GM23248 (cell line): ENCODE data around the gene TMTC1. TPM values are rescaled to one million over a fixed set of nuclear protein-coding genes. Genes with fewer than 3 reads are reported as not detected.
A peak's percentile ranks its signal among the peaks of the same experiment; 100 is the strongest.

Experiments used
- DNase-seq: peaks from one replicate; pipeline ENCODE4 v3.0.0-alpha.2; 2015
- H2AFZ ChIP-seq: fragments of 200-600 bp; sonication (generic); 2 replicates; pipeline ENCODE4 v1.6.1; 2016; ENCODE audit warnings: antibody characterized with exemption
- H3F3A ChIP-seq: fragments of 200-600 bp; sonication (generic); 2 replicates; pipeline ENCODE4 v1.6.1; 2016; ENCODE audit warnings: mild to moderate bottlenecking, antibody characterized with exemption, mixed run types; ENCODE audit not compliant: insufficient read depth
- H3K27ac ChIP-seq: fragments of 200-600 bp; sonication (generic); 2 replicates; pipeline ENCODE4 v1.5.1; 2016; ENCODE audit warnings: mild to moderate bottlenecking
- H3K27me3 ChIP-seq: fragments of 200-600 bp; sonication (generic); replicated peaks from 2 replicates; pipeline ENCODE4 v1.6.1; 2016; ENCODE audit warnings: mild to moderate bottlenecking; ENCODE audit not compliant: insufficient read depth
- H3K36me3 ChIP-seq: fragments of 200-600 bp; sonication (generic); 2 replicates; pipeline ENCODE4 v1.6.1; 2016; ENCODE audit warnings: low read depth, mild to moderate bottlenecking
- H3K4me1 ChIP-seq: fragments of 200-600 bp; sonication (generic); 2 replicates; pipeline ENCODE4 v1.6.1; 2016; ENCODE audit warnings: mild to moderate bottlenecking; ENCODE audit not compliant: insufficient read depth
- H3K4me2 ChIP-seq: fragments of 200-600 bp; sonication (generic); one replicate; pipeline ENCODE4 v1.6.1; 2016; ENCODE audit warnings: mild to moderate bottlenecking; ENCODE audit not compliant: unreplicated experiment
- H3K4me3 ChIP-seq: fragments of 200-600 bp; sonication (generic); 2 replicates; pipeline ENCODE4 v1.5.1; 2016; ENCODE audit warnings: mild to moderate bottlenecking
- H3K79me2 ChIP-seq: fragments of 200-600 bp; sonication (generic); 2 replicates; pipeline ENCODE4 v1.6.1; 2016; ENCODE audit warnings: mild to moderate bottlenecking; ENCODE audit not compliant: insufficient read depth
- H3K9ac ChIP-seq: fragments of 200-600 bp; sonication (generic); 2 replicates; pipeline ENCODE4 v1.6.1; 2016; ENCODE audit warnings: mild to moderate bottlenecking
- H3K9me2 ChIP-seq: fragments of 200-600 bp; sonication (generic); 2 replicates; pipeline ENCODE4 v1.6.1; 2016; ENCODE audit warnings: mixed run types, mild to moderate bottlenecking, moderate library complexity; ENCODE audit not compliant: insufficient read depth
- H3K9me3 ChIP-seq: fragments of 200-600 bp; sonication (generic); one replicate; pipeline ENCODE4 v1.6.1; 2017; ENCODE audit warnings: low read depth
- H4K20me1 ChIP-seq: fragments of 200-600 bp; sonication (generic); 2 replicates; pipeline ENCODE4 v1.6.0; 2016; ENCODE audit not compliant: insufficient read depth
- EZH2 ChIP-seq: fragments of 200-600 bp; sonication (generic); IDR thresholded peaks from 2 replicates; pipeline ENCODE4 v1.6.1; 2018; ENCODE audit warnings: antibody characterized with exemption, mild to moderate bottlenecking; ENCODE audit not compliant: insufficient read depth, poor library complexity, severe bottlenecking
- EZH2phosphoT487 ChIP-seq: fragments of 200-600 bp; sonication (generic); IDR thresholded peaks from 2 replicates; pipeline ENCODE4 v1.6.1; 2018; ENCODE audit warnings: antibody characterized with exemption, moderate library complexity, mild to moderate bottlenecking, low read depth; ENCODE audit not compliant: insufficient read depth
- WGBS, 2 experiments: methylation state at CpG; one replicate each; pipeline ENCODE4 v1.1.6; 2015 to 2017; ENCODE audit warnings: low lambda C conversion rate in 2 of 2, low coverage in 1 of 2; ENCODE audit errors: missing lambda C conversion rate in 2 of 2; 5-methylcytosine and 5-hydroxymethylcytosine counted together
- in situ Hi-C: fragments of 300-500 bp; cut with MboI; formaldehyde crosslinking; loops from 2 replicates; pipeline ENCODE4 v1.15.0; 2020
- polyA plus RNA-seq: library from polyadenylated mRNA; unstranded; fragments of >200 nt; fragmentation: Nextera tagmentation; extraction: Ambion mirVana; gene quantifications from 2 replicates; pipeline ENCODE4 v1.2.1, GENCODE V29; 2016
- total RNA-seq: library from RNA; depleted of rRNA; stranded (reverse); fragments of >200 nt; shearing (Covaris generic); gene quantifications from 2 replicates; pipeline ENCODE4 v1.2.3, GENCODE V29; 2014

TMTC1 gene
- total and polyA plus RNA-seq, 2 experiments from 2014 or later, result 6.8 to 25.3 TPM

GRCh38 chr12:29578070-29578469 is 205.7 kb downstream of the TMTC1 start:
- Histone ChIP-seq H3K9ac (no peak overlapping the region), H3K9me2 (no peaks in the 10 kb centered on the region; the same call in 1 of the 2 replicates), H4K20me1 (no peaks in the 10 kb centered on the region), H3K4me3 (no peak overlapping the region), H3K27me3 (no peaks in the 10 kb centered on the region), H3F3A (no peaks in the 10 kb centered on the region), H3K36me3 (no peaks in the 10 kb centered on the region), H3K4me1 (0 out of 2 replicates have a peak, but pooled peaks cover 17% of the 10 kb centered on the region), H3K79me2 (no peaks in the 10 kb centered on the region), H2AFZ (no peak overlapping the region), H3K27ac (no peak overlapping the region), H3K4me2 (no peak overlapping the region), H3K9me3 (no peaks in the 10 kb centered on the region)
- no peak for DNase-seq
- no peak for TF ChIP-seq EZH2
- TF ChIP-seq EZH2phosphoT487, result no peak
- in situ Hi-C loops, result no loop called here
- WGBS, 2 experiments, result 4 to 11% methylated on average over 1 of the region's 1 CpG

- TF ChIP-seq EZH2 (no peak), EZH2phosphoT487 (no peak)
- Histone ChIP-seq H2AFZ (no peak overlapping the region), H3K36me3 (no peaks in the 10 kb centered on the region), H3K9me2 (no peaks in the 10 kb centered on the region; the same call in 1 of the 2 replicates), H3K4me2 (no peak overlapping the region), H3K27me3 (no peaks in the 10 kb centered on the region), H3K9me3 (no peaks in the 10 kb centered on the region), H3K27ac (no peak overlapping the region), H3K4me1 (peaks cover 13% of the 10 kb centered on the region; the same call in 1 of the 2 replicates), H3F3A (no peaks in the 10 kb centered on the region), H3K9ac (no peak overlapping the region), H4K20me1 (no peaks in the 10 kb centered on the region), H3K79me2 (no peaks in the 10 kb centered on the region), H3K4me3 (no peak overlapping the region)
- in situ Hi-C loops, result no loop called here
- DNase-seq, result no peak
- WGBS, 2 experiments, result 61 to 71% methylated on average over 4 of the region's 4 CpGs
These were observed 209.2 kb downstream of the TMTC1 start for GRCh38 chr12:29574500-29574899.

- WGBS, 2 experiments, result 58 to 63% methylated on average over 4 of the region's 4 CpGs
- Histone ChIP-seq H3K79me2 (no peaks in the 10 kb centered on the region), H3K9ac (no peak overlapping the region), H3K4me1 (peaks cover 13% of the 10 kb centered on the region), H3F3A (no peaks in the 10 kb centered on the region), H3K4me2 (no peak overlapping the region), H4K20me1 (no peaks in the 10 kb centered on the region), H3K9me3 (no peaks in the 10 kb centered on the region), H3K9me2 (no peaks in the 10 kb centered on the region; the same call in 1 of the 2 replicates), H3K27me3 (no peaks in the 10 kb centered on the region), H3K36me3 (no peaks in the 10 kb centered on the region), H3K4me3 (no peak overlapping the region), H2AFZ (no peak overlapping the region), H3K27ac (no peak overlapping the region)
- no peak for TF ChIP-seq EZH2phosphoT487
- no peak for TF ChIP-seq EZH2
- in situ Hi-C loops, result no loop called here
- no peak for DNase-seq
These were observed 210.8 kb downstream of the TMTC1 start for GRCh38 chr12:29572938-29573337.

- no peak for DNase-seq
- Histone ChIP-seq H3K27ac (no peak overlapping the region), H3K4me2 (no peak overlapping the region), H3K27me3 (no peaks in the 10 kb centered on the region), H3K9me3 (no peaks in the 10 kb centered on the region), H3K4me1 (peaks cover 13% of the 10 kb centered on the region), H3K9ac (no peak overlapping the region), H3K36me3 (no peaks in the 10 kb centered on the region), H2AFZ (no peak overlapping the region), H3F3A (no peaks in the 10 kb centered on the region), H3K9me2 (no peaks in the 10 kb centered on the region; the same call in 1 of the 2 replicates), H3K4me3 (no peak overlapping the region), H3K79me2 (no peaks in the 10 kb centered on the region), H4K20me1 (no peaks in the 10 kb centered on the region)
- no peak for TF ChIP-seq EZH2phosphoT487
- in situ Hi-C loops, result no loop called here
- WGBS, 2 experiments, result 90 to 91% methylated on average over 4 of the region's 4 CpGs
These were observed 211.3 kb downstream of the TMTC1 start for GRCh38 chr12:29572464-29572863.

GRCh38 chr12:29569132-29569757 is 214.5 kb downstream of the TMTC1 start:
- H3F3A ChIP-seq, result no peaks in the 10 kb centered on the region
- no peak overlapping the region for H2AFZ ChIP-seq
- H4K20me1 ChIP-seq, result no peaks in the 10 kb centered on the region
- 8 to 10% methylated on average over 2 of the region's 2 CpGs for WGBS, 2 experiments
- H3K9me2 ChIP-seq, result no peaks in the 10 kb centered on the region
- H3K79me2 ChIP-seq, result no peaks in the 10 kb centered on the region
- H3K9me3 ChIP-seq, result no peaks in the 10 kb centered on the region
- H3K4me1 ChIP-seq, result peaks cover 13% of the 10 kb centered on the region
- no peak overlapping the region for H3K4me3 ChIP-seq
- no peak overlapping the region for H3K9ac ChIP-seq
- in situ Hi-C loops, result no loop called here
- no peak for TF ChIP-seq EZH2
- TF ChIP-seq EZH2phosphoT487, result no peak
- peak overlapping the region; percentile 30 for H3K27ac ChIP-seq
- H3K27me3 ChIP-seq, result no peaks in the 10 kb centered on the region
- no peaks in the 10 kb centered on the region for H3K36me3 ChIP-seq
- peak; percentile 63 for DNase-seq
- no peak overlapping the region for H3K4me2 ChIP-seq
